HG03066 (cell line): ENCODE results near the gene FHL1.

Source experiments
- ATAC-seq: cut with Tn5 transposase; IDR thresholded peaks from one replicate; pipeline ENCODE4 v1.9.1; 2021; ENCODE audit warnings: low read depth; ENCODE audit not compliant: unreplicated experiment

The FHL1 gene

DNA sequence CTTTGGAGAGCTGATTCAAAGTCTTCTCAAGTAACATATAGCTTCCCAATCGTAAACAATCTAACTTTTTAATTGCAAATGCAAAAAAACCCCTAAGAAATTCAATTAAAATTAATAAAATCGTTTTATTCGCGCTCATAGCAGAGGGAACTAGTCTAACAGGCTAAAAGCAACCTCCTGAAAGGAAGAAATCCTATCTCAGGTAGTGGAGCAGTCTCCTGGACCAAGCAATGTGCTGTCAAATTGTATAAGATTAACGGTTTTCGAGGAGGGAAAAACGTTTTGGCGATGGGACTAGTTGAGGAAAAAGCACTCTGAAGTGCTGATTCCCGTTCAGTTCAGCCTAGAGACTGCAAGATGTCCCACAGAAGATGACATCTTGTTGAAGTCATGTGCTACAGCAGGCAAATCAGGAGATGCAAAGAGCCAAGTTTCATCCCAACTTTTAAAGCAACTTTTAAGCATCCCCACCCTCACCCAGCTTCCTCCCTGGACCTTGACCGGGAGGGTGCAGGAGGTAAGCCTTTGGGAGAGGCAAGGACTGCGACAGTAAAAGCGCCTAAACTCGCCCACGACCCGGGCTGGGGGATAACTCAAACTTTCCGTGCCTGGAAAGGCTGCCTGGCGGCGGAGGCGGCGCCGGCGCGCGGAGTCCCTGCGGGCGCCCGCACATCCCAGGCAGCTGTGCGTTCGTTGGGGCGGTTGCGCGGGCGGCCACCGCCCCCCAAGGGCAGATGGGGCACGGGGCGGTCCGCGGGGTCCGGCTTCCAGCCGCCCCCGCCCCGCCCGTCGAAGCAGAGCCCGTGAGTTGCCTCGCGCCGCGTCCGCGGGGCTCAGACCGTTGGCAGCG is 103.1 kb downstream of the FHL1 start:
- ATAC-seq = peak; percentile 29

DNA sequence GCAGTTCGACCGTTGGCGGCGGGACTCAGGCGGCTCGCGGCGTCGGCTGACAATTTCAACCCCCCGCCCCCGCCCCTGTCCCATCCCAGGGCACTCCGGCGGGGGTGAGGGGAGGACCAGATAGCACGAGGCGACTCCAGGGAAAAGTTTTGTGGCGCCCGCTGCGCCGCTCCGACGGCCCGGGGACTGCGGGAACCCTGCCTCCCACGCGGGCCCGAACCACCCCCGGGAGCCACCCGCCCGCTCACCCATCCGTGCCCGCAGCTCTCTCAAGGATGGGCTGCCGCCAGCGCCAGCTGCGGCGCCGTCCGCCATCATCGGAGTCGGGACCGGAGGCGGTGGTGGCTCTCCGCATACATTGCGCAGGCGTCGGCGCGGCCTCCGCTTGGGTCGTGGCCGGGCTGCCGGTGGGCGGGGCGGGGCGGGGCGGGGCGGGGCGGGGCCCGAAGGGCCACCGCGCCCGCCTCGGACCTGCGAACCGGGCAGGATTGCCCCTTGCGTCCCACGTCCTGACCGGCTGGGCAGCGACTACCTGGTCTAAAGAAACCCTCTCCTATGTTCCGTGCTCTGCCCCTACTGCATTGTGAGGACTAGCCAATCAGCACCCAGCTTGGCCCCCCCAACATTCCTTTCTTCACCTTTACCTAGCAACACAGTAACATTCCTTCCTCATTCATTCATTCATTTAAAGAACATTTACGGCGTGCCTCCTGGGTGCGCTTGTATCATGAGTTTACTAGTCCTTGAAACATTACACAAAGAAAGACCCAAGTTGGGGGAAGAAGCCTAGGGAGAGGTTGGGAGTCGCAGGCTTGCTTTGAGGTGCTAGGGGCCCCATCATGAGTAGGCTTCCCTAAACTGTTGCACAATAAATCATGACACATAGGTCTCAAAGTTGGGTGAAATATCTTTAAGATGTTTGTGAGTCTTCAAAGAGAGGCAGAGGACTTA is 104.0 kb downstream of the FHL1 start, which contains the start of gene MAP7D3:
TSS of gene MAP7D3 (minus strand) at position 360 of the 951 bp plus-strand sequence. CDS start at position 318, 42 bp downstream.
- ATAC-seq = peak; percentile 86

- no peak for ATAC-seq
Observed at GRCh38 chrX:136255541-136255940, 108.2 kb downstream of the FHL1 start.

DNA sequence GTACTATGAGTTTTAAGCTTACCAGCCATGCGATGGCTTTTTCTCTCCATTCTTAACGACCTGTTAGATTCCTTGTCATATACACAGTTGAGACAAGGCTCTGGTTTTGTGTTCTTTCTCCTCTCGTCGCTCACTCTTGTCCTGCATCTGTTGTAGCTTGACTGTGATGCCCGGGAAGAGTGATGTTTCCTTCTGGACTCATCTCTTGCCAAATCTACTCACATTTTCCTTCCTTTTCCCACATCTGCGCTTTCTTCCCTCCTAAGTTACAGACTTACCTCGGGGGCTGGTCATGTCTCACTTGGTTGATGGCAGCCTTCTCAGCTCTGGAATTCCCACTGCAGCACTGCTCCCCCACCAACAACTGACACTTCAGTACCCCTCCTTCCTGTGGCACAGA is 108.7 kb downstream of the FHL1 start:
- no peak for ATAC-seq

DNA sequence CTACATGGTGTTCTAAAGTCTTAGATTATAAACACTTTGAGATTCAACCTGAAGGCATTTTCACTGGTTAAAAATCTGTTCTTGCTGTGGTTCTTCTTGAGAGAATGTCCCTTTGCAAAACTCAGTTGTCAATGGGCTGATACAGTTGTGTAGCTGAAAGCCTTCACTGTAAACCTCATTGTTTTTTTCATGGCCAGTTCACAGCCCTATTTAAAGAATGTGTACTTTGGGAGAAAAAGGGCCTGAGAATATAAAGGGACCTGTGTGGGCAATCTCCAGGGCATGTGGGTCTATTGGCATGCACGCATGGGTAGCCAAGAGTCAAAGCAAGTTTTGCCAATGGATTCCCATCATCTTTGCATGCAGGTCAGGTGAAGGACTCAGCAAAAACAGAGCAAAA is 111.6 kb downstream of the FHL1 start:
- ATAC-seq = no peak

DNA sequence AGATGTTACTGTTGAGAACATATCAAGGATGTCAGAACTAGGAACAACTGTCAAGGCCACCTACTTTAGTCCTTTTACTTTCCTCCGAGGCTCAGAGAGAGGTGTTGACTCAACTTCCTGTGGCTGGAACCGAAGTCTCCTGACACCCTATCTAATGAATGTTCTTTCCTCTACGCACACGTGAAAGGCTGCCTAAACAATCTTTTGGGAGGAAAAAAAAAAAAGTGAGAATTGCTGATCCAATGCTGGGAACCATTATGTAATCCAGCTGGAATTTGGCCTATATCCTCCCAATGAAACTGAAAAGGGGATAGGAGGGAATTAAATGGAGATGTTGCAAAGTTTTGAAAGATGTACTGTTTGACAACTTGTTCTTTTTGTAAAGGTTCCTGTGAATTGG is 112.2 kb downstream of the FHL1 start:
- no peak for ATAC-seq

GRCh38 chrX:136260776-136261175 is 113.4 kb downstream of the FHL1 start:
- no peak for ATAC-seq
